NCI-H1092 (cell line): ENCODE measurements around the gene MCOLN3.
A peak's percentile ranks its signal among the peaks of the same experiment; 100 is the strongest.

Experiments
- DNase-seq: peaks from one replicate; lab custom pipeline; 2025; lab: John Stamatoyannopoulos, UW

The MCOLN3 gene, protein sequence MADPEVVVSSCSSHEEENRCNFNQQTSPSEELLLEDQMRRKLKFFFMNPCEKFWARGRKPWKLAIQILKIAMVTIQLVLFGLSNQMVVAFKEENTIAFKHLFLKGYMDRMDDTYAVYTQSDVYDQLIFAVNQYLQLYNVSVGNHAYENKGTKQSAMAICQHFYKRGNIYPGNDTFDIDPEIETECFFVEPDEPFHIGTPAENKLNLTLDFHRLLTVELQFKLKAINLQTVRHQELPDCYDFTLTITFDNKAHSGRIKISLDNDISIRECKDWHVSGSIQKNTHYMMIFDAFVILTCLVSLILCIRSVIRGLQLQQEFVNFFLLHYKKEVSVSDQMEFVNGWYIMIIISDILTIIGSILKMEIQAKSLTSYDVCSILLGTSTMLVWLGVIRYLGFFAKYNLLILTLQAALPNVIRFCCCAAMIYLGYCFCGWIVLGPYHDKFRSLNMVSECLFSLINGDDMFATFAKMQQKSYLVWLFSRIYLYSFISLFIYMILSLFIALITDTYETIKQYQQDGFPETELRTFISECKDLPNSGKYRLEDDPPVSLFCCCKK

GRCh38 chr1:85048296-85049064 is at the start of gene MCOLN3:
MCOLN3 (minus strand) TSS chr1:85048500; CDS start chr1:85045360, 3,140 bp downstream.
- no peak for DNase-seq

DNA sequence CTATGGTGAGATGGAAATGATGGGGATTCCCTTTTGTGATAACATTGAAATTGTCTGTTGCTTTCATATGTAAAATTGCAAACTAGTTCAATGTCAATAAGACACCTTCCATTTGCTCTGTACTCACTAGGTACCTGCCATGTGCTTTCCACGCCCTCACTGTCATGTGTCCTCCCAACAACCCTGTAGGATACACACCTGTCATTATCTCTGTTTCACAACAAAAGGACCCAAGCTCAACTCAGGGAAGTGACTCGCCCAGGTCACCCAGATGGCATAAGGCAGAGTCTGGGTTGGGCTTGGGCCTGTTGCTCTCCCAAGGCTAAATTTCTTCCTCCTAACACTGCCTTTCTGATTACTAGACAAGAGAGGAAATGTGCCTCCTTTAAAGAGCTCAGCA is 45.3 kb upstream of the MCOLN3 start:
- DNase-seq = no peak

- DNase-seq = no peak
These were observed 43.5 kb upstream of the MCOLN3 start for GRCh38 chr1:85091671-85092280.

- DNase-seq = no peak
These were observed 41.9 kb upstream of the MCOLN3 start for GRCh38 chr1:85090225-85090624.

- no peak for DNase-seq
These were observed 40.9 kb upstream of the MCOLN3 start for GRCh38 chr1:85089203-85089602.

DNA sequence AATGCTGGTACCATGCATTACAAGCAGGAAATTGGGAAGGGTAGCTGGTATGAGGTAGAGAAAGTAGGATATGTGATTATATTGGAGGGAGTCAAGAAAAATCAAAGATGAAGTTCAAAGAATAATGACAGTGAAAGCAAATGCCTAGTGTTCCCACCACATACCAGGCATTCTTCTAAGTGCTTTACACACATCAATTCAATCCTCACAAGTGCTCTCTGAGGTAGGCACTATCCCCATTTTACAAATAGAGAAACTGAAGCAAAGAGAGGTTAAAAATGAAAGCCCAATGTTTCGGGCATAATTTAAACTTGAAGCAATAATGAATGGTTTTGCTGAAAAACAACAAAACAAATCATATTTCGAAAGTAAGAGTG is 40.1 kb upstream of the MCOLN3 start:
- DNase-seq = no peak

GRCh38 chr1:85087659-85088407 is 39.5 kb upstream of the MCOLN3 start:
- no peak for DNase-seq

DNA sequence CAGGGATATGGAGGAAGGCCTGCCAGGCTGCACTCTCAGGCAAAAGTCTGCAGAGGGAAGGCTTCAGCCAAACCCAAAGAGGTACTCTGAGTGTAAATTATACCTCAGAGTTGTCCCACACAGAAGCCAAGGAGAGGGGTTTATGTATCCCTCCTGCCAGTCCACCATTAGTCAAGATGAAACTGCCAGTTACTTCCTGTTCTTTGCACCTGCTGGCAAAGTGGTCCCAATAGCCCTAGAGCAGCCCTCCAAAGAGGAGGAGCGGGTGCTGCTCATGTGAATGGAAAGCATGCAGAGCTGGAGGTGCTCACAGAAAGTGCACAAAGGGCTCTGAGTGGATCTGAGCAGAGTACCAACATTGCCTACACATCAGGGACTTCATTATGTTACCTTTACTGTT is 37.1 kb upstream of the MCOLN3 start:
- DNase-seq = no peak

- no peak for DNase-seq
These were observed 30.6 kb upstream of the MCOLN3 start for GRCh38 chr1:85078903-85079302.

DNA sequence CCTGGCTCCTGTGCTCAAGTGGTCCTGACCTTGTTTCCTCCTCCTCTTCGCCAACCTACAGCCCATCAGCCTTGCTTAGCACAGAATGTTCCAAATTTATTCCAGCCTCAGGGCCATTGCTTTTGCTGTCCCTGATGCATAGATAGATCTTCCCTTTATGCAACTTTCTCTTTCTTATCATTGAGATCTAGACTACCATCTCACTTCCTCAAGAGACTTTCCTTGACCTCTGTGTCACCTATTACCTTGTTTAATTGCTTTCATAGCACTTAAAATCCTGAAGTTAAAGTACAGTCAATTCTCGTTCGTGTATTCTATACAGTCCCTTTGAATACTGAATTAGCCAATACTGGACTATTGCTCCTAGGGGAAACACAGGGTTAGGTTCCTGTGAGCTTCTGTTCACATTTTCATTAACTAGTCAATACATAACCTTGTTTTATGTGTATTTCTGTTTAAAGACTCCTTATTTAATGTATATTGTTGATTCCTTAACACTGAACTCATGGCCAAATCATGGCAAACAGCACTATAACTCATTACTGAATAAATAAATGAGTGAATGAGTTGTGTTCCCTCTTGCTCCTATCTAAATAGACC is 26.2 kb upstream of the MCOLN3 start:
- no peak for DNase-seq

DNA sequence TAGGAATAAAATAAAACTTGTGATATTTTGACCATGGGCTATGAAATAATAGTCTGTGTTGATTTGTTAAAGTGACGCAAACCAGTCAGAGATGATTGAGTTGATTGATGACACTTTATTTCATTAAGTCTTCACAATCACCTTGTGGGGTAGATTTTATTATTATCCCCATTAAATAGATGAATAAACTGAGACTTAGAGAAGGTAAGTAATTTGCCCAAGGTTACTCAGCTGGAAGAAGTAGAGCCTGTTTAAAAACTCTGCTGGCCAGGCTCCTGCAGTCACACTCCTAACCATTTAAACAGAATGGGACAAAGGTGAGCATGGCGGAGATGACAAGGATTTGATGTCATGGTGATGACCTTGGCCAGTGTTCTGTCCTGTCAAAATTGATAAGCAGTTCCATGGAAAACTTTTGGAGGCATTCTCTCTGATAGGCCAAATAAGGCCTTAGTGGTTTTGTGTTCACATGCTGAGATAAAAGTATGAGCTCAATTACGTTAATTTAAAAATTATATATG is 22.7 kb upstream of the MCOLN3 start:
- no peak for DNase-seq

DNA sequence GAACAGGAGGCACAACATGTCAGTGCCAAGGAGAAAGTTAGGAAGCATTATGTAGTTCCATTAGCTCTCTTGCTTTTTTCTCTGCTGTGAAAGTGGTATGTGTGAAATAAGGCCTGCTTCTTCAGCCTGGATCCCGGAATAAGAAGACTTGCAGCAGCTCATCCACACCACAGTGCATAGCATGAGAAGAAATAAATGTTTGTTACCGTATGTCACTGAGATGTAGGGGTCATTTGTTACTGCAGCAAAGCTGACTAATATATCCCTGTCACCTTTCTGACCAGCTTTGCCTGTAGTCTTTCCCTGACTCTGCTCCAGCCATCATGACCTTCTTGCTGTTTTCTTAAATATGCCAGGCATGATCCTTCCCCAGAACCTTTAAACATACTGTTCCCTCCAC is 20.5 kb upstream of the MCOLN3 start:
- DNase-seq = no peak

DNA sequence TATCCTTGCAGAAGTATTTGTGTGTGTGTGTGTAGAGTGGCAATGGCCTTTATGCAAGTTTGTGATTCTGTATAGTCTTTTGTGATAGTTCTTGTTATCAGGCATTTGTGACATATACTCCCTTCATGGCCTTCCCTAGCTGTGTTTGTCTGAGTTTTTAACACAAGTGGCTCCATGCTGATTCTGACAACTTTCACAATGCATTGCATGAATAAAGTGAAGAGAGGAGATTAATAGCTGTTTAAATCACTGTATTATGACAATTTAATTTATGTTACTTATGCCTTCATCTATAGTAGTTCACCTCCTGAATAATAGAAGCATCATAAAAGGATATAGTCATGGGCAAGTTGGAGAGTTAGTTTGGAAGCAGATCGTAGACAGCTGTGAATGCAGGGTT is 17.2 kb upstream of the MCOLN3 start:
- no peak for DNase-seq

DNA sequence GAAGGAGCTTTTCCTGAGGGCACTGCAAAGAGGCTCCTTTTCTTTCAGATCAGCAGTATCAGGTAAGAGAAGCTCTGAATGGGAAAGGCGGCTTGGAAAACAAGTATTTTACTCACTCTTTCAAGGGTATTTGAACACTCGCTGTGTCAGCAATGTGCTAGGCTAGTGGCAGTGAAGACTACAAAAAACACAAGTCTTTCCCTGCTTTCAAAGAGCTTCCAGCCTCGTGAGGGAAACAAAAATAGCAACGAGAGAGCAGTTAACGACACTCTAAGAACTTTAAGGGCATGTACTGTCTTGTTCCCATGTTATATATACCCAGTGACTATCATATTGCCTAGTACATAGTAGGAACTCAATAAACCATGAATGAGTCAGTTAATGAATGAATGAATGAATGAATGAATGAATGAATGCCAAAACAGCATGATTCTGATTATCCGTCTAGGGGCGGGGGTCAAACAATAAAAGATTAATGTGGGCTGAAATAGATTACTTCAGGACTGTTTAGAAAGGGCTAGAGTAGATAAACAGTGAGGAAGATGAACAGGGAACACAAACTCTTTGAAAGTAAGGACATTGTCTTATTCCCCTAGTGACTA is 14.2 kb upstream of the MCOLN3 start:
- DNase-seq = no peak

GRCh38 chr1:85061711-85062424 is 13.6 kb upstream of the MCOLN3 start:
- DNase-seq = peak; percentile 47

GRCh38 chr1:85060038-85060437 is 11.7 kb upstream of the MCOLN3 start:
- no peak for DNase-seq

DNA sequence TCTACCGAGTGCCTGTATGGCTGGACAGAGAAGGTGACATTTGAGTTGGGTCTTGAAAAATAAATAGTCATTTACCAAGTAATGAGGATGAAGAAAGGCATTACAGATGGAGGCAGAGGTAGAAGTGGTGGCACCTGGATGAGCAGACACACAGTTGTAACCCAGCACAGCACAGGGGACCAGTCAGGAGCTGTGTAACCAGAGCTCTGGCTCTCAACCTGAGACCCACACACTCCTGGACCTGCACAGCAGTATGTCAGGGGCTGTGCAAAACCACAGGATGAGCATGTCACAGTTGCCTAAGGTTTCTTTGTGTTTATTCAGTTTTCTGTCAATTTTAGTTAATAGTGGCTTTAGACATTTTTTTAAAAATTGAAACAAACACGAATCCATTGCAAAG is 11.3 kb upstream of the MCOLN3 start:
- DNase-seq = no peak

GRCh38 chr1:85058786-85059185 is 10.5 kb upstream of the MCOLN3 start:
- DNase-seq = no peak

DNA sequence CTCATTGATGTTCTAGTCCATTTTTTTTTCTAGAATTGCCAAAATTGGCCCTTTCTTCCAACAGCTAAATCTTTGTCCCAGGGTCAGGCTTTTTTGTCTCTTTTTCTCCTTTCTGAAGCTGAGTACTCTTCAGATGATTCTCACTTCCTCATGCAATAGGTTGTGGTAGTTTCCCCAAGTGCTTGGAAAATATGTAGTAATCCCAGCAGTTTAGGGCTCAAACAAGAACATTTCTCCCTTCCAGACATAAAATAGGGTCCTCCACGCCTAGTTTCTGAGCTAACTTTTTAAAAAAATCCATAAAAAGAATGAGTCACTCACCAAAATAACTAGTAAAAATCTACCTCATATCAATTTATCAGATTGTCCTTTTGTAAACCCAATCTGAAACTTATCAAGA is 10.0 kb upstream of the MCOLN3 start:
- DNase-seq = no peak

DNA sequence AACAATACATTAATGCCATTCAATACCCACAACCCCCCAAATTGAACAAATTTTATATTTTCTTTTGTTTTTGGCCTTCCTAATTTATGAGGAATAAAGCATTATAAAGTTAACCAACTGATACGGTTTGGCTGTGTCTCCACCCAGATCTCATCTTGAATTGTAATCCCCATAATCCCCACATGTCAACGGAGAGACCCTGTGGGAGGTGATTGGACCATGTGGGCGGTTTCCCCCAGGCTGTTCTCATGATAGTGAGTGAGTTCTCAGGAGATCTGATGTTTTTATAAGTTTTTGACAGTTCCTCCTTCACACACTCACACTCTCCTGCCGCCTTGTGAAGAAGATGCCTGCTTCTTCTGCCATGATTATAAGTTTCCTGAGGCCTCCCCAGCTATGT is 6.4 kb upstream of the MCOLN3 start:
- DNase-seq = no peak
